ENCODE data around the gene EFCAB6. TPM values are rescaled to one million over a fixed set of nuclear protein-coding genes. Genes with fewer than 3 reads are reported as not detected.

Gene EFCAB6
- total RNA-seq, 1 experiment from 2014 or later = not detected

DNA sequence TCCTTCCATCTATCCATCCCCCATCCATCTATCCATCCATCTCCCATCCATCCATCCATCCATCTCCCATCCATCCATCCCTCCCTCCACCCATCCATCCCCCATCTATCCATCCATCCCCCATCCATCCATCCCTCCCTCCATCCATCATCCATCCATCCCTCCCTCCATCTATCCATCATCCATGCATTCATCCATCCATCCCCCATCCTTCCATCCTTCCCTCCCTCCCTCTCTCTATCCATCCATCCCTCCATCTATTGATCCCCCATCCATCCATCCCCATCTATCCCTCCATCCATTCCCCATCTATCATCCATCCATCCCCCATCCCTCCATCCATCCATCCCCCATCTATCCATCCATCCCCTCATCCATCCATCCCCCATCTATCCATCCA is 303.6 kb downstream of the EFCAB6 start:
- TF ChIP-seq, protein P1, sequence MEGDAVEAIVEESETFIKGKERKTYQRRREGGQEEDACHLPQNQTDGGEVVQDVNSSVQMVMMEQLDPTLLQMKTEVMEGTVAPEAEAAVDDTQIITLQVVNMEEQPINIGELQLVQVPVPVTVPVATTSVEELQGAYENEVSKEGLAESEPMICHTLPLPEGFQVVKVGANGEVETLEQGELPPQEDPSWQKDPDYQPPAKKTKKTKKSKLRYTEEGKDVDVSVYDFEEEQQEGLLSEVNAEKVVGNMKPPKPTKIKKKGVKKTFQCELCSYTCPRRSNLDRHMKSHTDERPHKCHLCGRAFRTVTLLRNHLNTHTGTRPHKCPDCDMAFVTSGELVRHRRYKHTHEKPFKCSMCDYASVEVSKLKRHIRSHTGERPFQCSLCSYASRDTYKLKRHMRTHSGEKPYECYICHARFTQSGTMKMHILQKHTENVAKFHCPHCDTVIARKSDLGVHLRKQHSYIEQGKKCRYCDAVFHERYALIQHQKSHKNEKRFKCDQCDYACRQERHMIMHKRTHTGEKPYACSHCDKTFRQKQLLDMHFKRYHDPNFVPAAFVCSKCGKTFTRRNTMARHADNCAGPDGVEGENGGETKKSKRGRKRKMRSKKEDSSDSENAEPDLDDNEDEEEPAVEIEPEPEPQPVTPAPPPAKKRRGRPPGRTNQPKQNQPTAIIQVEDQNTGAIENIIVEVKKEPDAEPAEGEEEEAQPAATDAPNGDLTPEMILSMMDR (IDR thresholded peaks at IDR 0.05; ENCODE audit: insufficient read depth in 1 of 2, low read depth in 1 of 2, low read length in 1 of 2, severe bottlenecking in 1 of 2, unreplicated experiment in 1 of 2) = no peak
- H3K9me3 ChIP-seq = no peaks in the 10 kb centered on the region
- H3K27me3 ChIP-seq (replicated peaks; ENCODE audit: control insufficient read depth, insufficient read depth, low read length) = no peaks in the 10 kb centered on the region
- H3K27me3 Mint-ChIP-seq (ENCODE audit: insufficient read depth, unreplicated experiment) = no peaks in the 10 kb centered on the region
- H3K27ac Mint-ChIP-seq (ENCODE audit: unreplicated experiment) = no peak overlapping the region
- POLR2A ChIA-PET = no interaction called here
- H3K4me1 ChIP-seq = no peaks in the 10 kb centered on the region
- H3K36me3 Mint-ChIP-seq (ENCODE audit: insufficient read depth, unreplicated experiment) = no peaks in the 10 kb centered on the region
- intact Hi-C loops (cut with micrococcal nuclease; ENCODE audit: unreplicated experiment) = no loop called here
- H3K9me3 Mint-ChIP-seq (ENCODE audit: unreplicated experiment) = no peaks in the 10 kb centered on the region
- no TSS peak for BruUV-seq (replicated peaks)
- no peak overlapping the region for H3K4me3 ChIP-seq (ENCODE audit: low read depth, low read length)
- no peak overlapping the region for H3K4me3 Mint-ChIP-seq (ENCODE audit: unreplicated experiment)
- no peak for DNase-seq
- H3K36me3 ChIP-seq (ENCODE audit: control insufficient read depth, insufficient read depth, low read length) = no peaks in the 10 kb centered on the region
- H3K4me1 Mint-ChIP-seq (ENCODE audit: low read depth, unreplicated experiment) = no peaks in the 10 kb centered on the region
- CTCF ChIA-PET = no interaction called here

DNA sequence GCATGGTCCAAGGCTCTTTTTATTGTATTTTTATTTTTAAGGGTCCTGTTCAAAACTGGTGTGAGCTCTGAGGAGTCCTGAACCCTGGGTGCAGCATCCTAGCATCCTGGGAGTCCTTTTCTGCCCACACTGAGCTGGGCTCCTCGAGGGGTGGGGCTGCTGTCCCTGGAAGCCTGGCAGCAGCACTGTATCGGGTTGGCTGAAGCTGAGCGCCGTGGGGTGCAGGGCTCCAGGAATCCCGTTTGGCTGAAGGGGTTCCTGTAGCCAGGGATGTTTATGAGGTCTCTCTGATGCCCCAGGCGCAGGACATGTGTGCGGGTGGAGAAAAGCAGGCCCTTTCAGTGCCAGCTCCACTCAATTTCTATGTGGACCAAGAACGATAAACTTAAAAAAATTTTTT is 304.9 kb downstream of the EFCAB6 start:
- H3K4me3 Mint-ChIP-seq (ENCODE audit: unreplicated experiment) = no peak overlapping the region
- TF ChIP-seq, protein P1 (IDR thresholded peaks at IDR 0.05; ENCODE audit: insufficient read depth in 1 of 2, low read depth in 1 of 2, low read length in 1 of 2, severe bottlenecking in 1 of 2, unreplicated experiment in 1 of 2) = no peak
- DNase-seq = no peak
- Histone ChIP-seq H3K4me1 (no peaks in the 10 kb centered on the region), H3K9me3 (no peaks in the 10 kb centered on the region), H3K36me3 (ENCODE audit: control insufficient read depth, insufficient read depth, low read length) (no peaks in the 10 kb centered on the region), H3K27me3 (replicated peaks; ENCODE audit: control insufficient read depth, insufficient read depth, low read length) (no peaks in the 10 kb centered on the region), H3K4me3 (ENCODE audit: low read depth, low read length) (no peak overlapping the region)
- no TSS peak for BruUV-seq (replicated peaks)
- H3K36me3 Mint-ChIP-seq (ENCODE audit: insufficient read depth, unreplicated experiment) = no peaks in the 10 kb centered on the region
- H3K27me3 Mint-ChIP-seq (ENCODE audit: insufficient read depth, unreplicated experiment) = no peaks in the 10 kb centered on the region
- no peaks in the 10 kb centered on the region for H3K9me3 Mint-ChIP-seq (ENCODE audit: unreplicated experiment)
- intact Hi-C loops (cut with micrococcal nuclease; ENCODE audit: unreplicated experiment) = no loop called here
- POLR2A ChIA-PET = no interaction called here
- no peaks in the 10 kb centered on the region for H3K4me1 Mint-ChIP-seq (ENCODE audit: low read depth, unreplicated experiment)
- CTCF ChIA-PET = no interaction called here
- no peak overlapping the region for H3K27ac Mint-ChIP-seq (ENCODE audit: unreplicated experiment)

DNA sequence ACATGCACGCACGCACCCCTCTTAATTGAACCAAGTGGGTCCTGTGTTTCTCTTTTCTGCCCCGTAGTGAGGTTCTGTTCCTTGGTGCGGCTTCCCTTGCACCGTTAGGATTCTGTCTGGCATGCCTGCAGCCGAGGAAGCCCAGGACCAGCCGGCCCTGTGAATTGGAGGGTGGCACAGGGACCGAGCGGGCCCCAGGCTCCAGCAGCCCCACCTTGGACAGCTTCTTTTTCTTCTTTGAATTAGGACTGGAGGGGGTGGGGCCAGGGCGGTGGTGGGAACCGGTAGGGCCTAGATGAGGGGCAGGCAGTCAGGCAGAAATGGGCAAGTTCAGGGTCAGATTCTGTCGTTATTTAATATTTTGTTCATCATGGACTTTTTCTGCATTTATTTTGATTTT is 305.6 kb downstream of the EFCAB6 start:
- no TSS peak for BruUV-seq (replicated peaks)
- ChIA-PET POLR2A (no interaction called here), CTCF (interaction anchor here (0.6 kb wide), 1 partner anchor 62 kb away, joined by 3 read pairs; no protein-coding TSS in a partner anchor)
- Mint-ChIP-seq H3K4me3 (ENCODE audit: unreplicated experiment) (no peak overlapping the region), H3K4me1 (ENCODE audit: low read depth, unreplicated experiment) (no peaks in the 10 kb centered on the region), H3K27ac (ENCODE audit: unreplicated experiment) (no peak overlapping the region), H3K9me3 (ENCODE audit: unreplicated experiment) (no peaks in the 10 kb centered on the region), H3K36me3 (ENCODE audit: insufficient read depth, unreplicated experiment) (no peaks in the 10 kb centered on the region), H3K27me3 (ENCODE audit: insufficient read depth, unreplicated experiment) (no peaks in the 10 kb centered on the region)
- Histone ChIP-seq H3K4me3 (ENCODE audit: low read depth, low read length) (no peak overlapping the region), H3K36me3 (ENCODE audit: control insufficient read depth, insufficient read depth, low read length) (no peaks in the 10 kb centered on the region), H3K4me1 (no peaks in the 10 kb centered on the region), H3K27me3 (replicated peaks; ENCODE audit: control insufficient read depth, insufficient read depth, low read length) (no peaks in the 10 kb centered on the region), H3K9me3 (no peaks in the 10 kb centered on the region)
- intact Hi-C loops (cut with micrococcal nuclease; ENCODE audit: unreplicated experiment) = no loop called here
- TF ChIP-seq, protein P1 (IDR thresholded peaks at IDR 0.05; ENCODE audit: insufficient read depth in 1 of 2, low read depth in 1 of 2, low read length in 1 of 2, severe bottlenecking in 1 of 2, unreplicated experiment in 1 of 2) = no peak
- DNase-seq = no peak

Measured in Caco-2 (cell line).